GM23338 (cell line): Measurements from ENCODE around the gene KRTAP3-2. TPM values are rescaled to one million over a fixed set of nuclear protein-coding genes. Genes with fewer than 3 reads are reported as not detected.
"Not testable (repeated sequence)": the region's sequence is repeated elsewhere in the genome, so short reads cannot be mapped to it uniquely, and the experiment has no call there.

Source experiments
- ATAC-seq: fragments of 200-7000 bp; cut with Tn5 transposase; 3 replicates; pipeline ENCODE4 v1.9.1; 2020
- DNase-seq: peaks from one replicate; pipeline ENCODE4 v3.0.0-alpha.2; 2015; ENCODE audit warnings: low spot score
- H2AFZ ChIP-seq: fragments of 200-600 bp; sonication (generic); 2 replicates; pipeline ENCODE4 v1.8.0; 2016; ENCODE audit warnings: antibody characterized with exemption, mild to moderate bottlenecking, moderate library complexity
- H3F3A ChIP-seq: fragments of 200-600 bp; sonication (generic); replicated peaks from 2 replicates; pipeline ENCODE4 v1.8.0; 2017; ENCODE audit warnings: antibody characterized with exemption, mixed run types, low read depth
- H3K27ac ChIP-seq: fragments of 200-600 bp; sonication (generic); 2 replicates; pipeline ENCODE4 v1.6.1; 2016; ENCODE audit warnings: low read depth
- H3K27me3 ChIP-seq: fragments of 200-600 bp; sonication (generic); 2 replicates; pipeline ENCODE4 v1.8.0; 2016; ENCODE audit warnings: mild to moderate bottlenecking, mixed run types, moderate library complexity; ENCODE audit not compliant: insufficient read depth
- H3K36me3 ChIP-seq: fragments of 200-600 bp; sonication (generic); 2 replicates; pipeline ENCODE4 v1.8.0; 2016; ENCODE audit warnings: mild to moderate bottlenecking; ENCODE audit not compliant: insufficient read depth
- H3K4me1 ChIP-seq: fragments of 200-600 bp; sonication (generic); 2 replicates; pipeline ENCODE4 v1.8.0; 2016; ENCODE audit warnings: mild to moderate bottlenecking, moderate library complexity; ENCODE audit not compliant: insufficient read depth
- H3K4me2 ChIP-seq: fragments of 200-600 bp; sonication (generic); 2 replicates; pipeline ENCODE4 v1.7.1; 2017; ENCODE audit warnings: mixed run types
- H3K4me3 ChIP-seq: fragments of 200-600 bp; sonication (generic); 2 replicates; pipeline ENCODE4 v1.6.1; 2016; ENCODE audit warnings: mixed run types
- H3K79me2 ChIP-seq: fragments of 200-600 bp; sonication (generic); replicated peaks from 2 replicates; pipeline ENCODE4 v1.8.0; 2017; ENCODE audit warnings: mild to moderate bottlenecking; ENCODE audit not compliant: insufficient read depth
- H3K9me2 ChIP-seq: fragments of 200-600 bp; sonication (generic); 2 replicates; pipeline ENCODE4 v1.8.0; 2017; ENCODE audit not compliant: insufficient read depth
- H4K20me1 ChIP-seq: fragments of 200-600 bp; sonication (generic); replicated peaks from 2 replicates; pipeline ENCODE4 v1.8.0; 2017; ENCODE audit warnings: mild to moderate bottlenecking; ENCODE audit not compliant: insufficient read depth
- H3K27ac Mint-ChIP-seq: 2 replicates; pipeline ENCODE4 v1.8.0; 2020; ENCODE audit warnings: inconsistent platforms, mild to moderate bottlenecking, moderate library complexity, mixed read lengths
- H3K27me3 Mint-ChIP-seq: 3 replicates; pipeline ENCODE4 v1.8.0; 2022; ENCODE audit warnings: low read depth, mild to moderate bottlenecking, moderate library complexity, mixed read lengths, inconsistent platforms; ENCODE audit not compliant: insufficient read depth, poor library complexity
- H3K36me3 Mint-ChIP-seq: 3 replicates; pipeline ENCODE4 v1.8.0; 2021; ENCODE audit warnings: low read depth, mild to moderate bottlenecking, inconsistent platforms, moderate library complexity, mixed read lengths
- H3K4me1 Mint-ChIP-seq: 3 replicates; pipeline ENCODE4 v1.8.0; 2020; ENCODE audit warnings: mild to moderate bottlenecking, inconsistent platforms, mixed read lengths
- H3K4me3 Mint-ChIP-seq: 3 replicates; pipeline ENCODE4 v1.8.0; 2021; ENCODE audit warnings: moderate library complexity, mild to moderate bottlenecking, inconsistent platforms, mixed read lengths
- H3K9me3 Mint-ChIP-seq: 3 replicates; pipeline ENCODE4 v1.8.0; 2020; ENCODE audit warnings: moderate library complexity, mild to moderate bottlenecking, inconsistent platforms, mixed read lengths
- CREB1 ChIP-seq: fragments of 250-450 bp; sonication (Bioruptor Pico); IDR thresholded peaks from 2 replicates; pipeline ENCODE4 v1.5.0; 2020; ENCODE audit warnings: low read depth, mild to moderate bottlenecking, moderate library complexity
- REST ChIP-seq: IDR thresholded peaks from one replicate; pipeline ENCODE4 v1.6.1; 2018; ENCODE audit warnings: antibody characterized with exemption; ENCODE audit not compliant: unreplicated experiment
- ZNF331 ChIP-seq: fragments of 250-450 bp; sonication (Bioruptor Pico); IDR thresholded peaks from 2 replicates; pipeline ENCODE4 v1.5.0; 2020; ENCODE audit warnings: low read depth, mild to moderate bottlenecking, moderate library complexity
- long read RNA-seq: library from polyadenylated mRNA; unstranded; transcript quantifications from one replicate; pipeline ENCODE4 v2.0.0, GENCODE V29; 2020; ENCODE audit not compliant: unreplicated experiment
- polyA plus RNA-seq: library from polyadenylated mRNA; unstranded; fragments of >200 nt; fragmentation: Nextera tagmentation; extraction: Ambion mirVana; gene quantifications from 2 replicates; pipeline ENCODE4 v1.2.1, GENCODE V29; 2016
- total RNA-seq: library from RNA; depleted of rRNA; stranded (reverse); fragments of >200 nt; shearing (Covaris generic); gene quantifications from 2 replicates; pipeline ENCODE4 v1.2.3, GENCODE V29; 2014; rRNA removed

KRTAP3-2 gene
- not detected in 2 replicates for total RNA-seq
- polyA plus RNA-seq = not detected in 2 replicates
- long read RNA-seq = 0 reads

- not testable (repeated sequence) for H3K4me2 ChIP-seq, H3K27ac ChIP-seq, H3K27me3 Mint-ChIP-seq, H3K36me3 ChIP-seq, H4K20me1 ChIP-seq, H3K79me2 ChIP-seq, H3K36me3 Mint-ChIP-seq, H3K9me2 ChIP-seq, H3K4me1 ChIP-seq, H3K27me3 ChIP-seq, ATAC-seq, H3K9me3 Mint-ChIP-seq, H2AFZ ChIP-seq, H3F3A ChIP-seq, DNase-seq, H3K27ac Mint-ChIP-seq, H3K4me3 Mint-ChIP-seq, H3K4me3 ChIP-seq, H3K4me1 Mint-ChIP-seq
These were observed at the start of gene KRTAP3-2 for GRCh38 chr17:40999563-40999962. Gene KRTAP3-2, minus strand, starts transcription at chr17:40999906. Its CDS starts 53 bp downstream, at chr17:40999853.

- H3K4me2 ChIP-seq = no peak overlapping the region
- H2AFZ ChIP-seq = no peak overlapping the region
- H3K79me2 ChIP-seq = no peaks in the 10 kb centered on the region
- H3F3A ChIP-seq = no peaks in the 10 kb centered on the region
- Mint-ChIP-seq H3K27ac (no peak overlapping the region), H3K9me3 (peaks cover 5% of the 10 kb centered on the region; the same call in 1 of the 3 replicates), H3K27me3 (peaks cover 2% of the 10 kb centered on the region), H3K36me3 (0 out of 3 replicates have a peak, but pooled peaks cover 3% of the 10 kb centered on the region), H3K4me3 (no peak overlapping the region), H3K4me1 (peaks cover 16% of the 10 kb centered on the region)
- no peak overlapping the region for H3K4me3 ChIP-seq
- ATAC-seq = no peak
- peaks cover 8% of the 10 kb centered on the region for H3K4me1 ChIP-seq
- no peaks in the 10 kb centered on the region for H3K27me3 ChIP-seq
- H3K9me2 ChIP-seq = no peaks in the 10 kb centered on the region
- H4K20me1 ChIP-seq = no peaks in the 10 kb centered on the region
- TF ChIP-seq REST = no peak
- no peak overlapping the region for H3K27ac ChIP-seq
- DNase-seq = no peak
- no peaks in the 10 kb centered on the region for H3K36me3 ChIP-seq
These were observed 49.4 kb upstream of the KRTAP3-2 start for GRCh38 chr17:41049110-41049509.

GRCh38 chr17:41048441-41048840 lies 48.7 kb upstream of the KRTAP3-2 start:
- H2AFZ ChIP-seq = no peak overlapping the region; the same call in 1 of the 2 replicates

GRCh38 chr17:41046735-41047465 lies 47.2 kb upstream of the KRTAP3-2 start, which contains the start of gene KRTAP2-1:
Gene KRTAP2-1, minus strand, starts transcription at chr17:41047316. Its CDS starts 49 bp downstream, at chr17:41047267.
- H3K4me3 ChIP-seq, H3K27ac Mint-ChIP-seq, H3K27ac ChIP-seq, H3K27me3 ChIP-seq, H3K27me3 Mint-ChIP-seq, H3K79me2 ChIP-seq, H4K20me1 ChIP-seq, H3K9me2 ChIP-seq, H3K4me2 ChIP-seq, H3K36me3 Mint-ChIP-seq, H3K36me3 ChIP-seq, H3K4me3 Mint-ChIP-seq, H3K9me3 Mint-ChIP-seq, H2AFZ ChIP-seq, H3K4me1 ChIP-seq, H3F3A ChIP-seq: not testable (repeated sequence)
- peak; percentile 3 for DNase-seq
- H3K4me1 Mint-ChIP-seq = peaks cover 16% of the 10 kb centered on the region
- peak; percentile 65 for ATAC-seq

More at GRCh38 chr17:41048441-41048840, 48.7 kb upstream of the KRTAP3-2 start:
- Histone ChIP-seq H3K9me2 (no peaks in the 10 kb centered on the region), H3K36me3 (no peaks in the 10 kb centered on the region), H3K4me1 (peaks cover 8% of the 10 kb centered on the region), H3K4me3 (no peak overlapping the region), H4K20me1 (no peaks in the 10 kb centered on the region), H3K79me2 (no peaks in the 10 kb centered on the region), H3K27ac (no peak overlapping the region), H3K27me3 (no peaks in the 10 kb centered on the region), H3K4me2 (no peak overlapping the region), H3F3A (no peaks in the 10 kb centered on the region)
- peaks cover 2% of the 10 kb centered on the region for H3K27me3 Mint-ChIP-seq
- peaks cover 2% of the 10 kb centered on the region; the same call in 1 of the 3 replicates for H3K9me3 Mint-ChIP-seq
- H3K27ac Mint-ChIP-seq = no peak overlapping the region
- peaks cover 16% of the 10 kb centered on the region for H3K4me1 Mint-ChIP-seq
- no peak for TF ChIP-seq CREB1 (CRISPR knock-in tag)
- TF ChIP-seq ZNF331 (CRISPR knock-in tag) = no peak
- ATAC-seq (no peak), DNase-seq (no peak)
- 0 out of 3 replicates have a peak, but pooled peaks cover under 1% of the 10 kb centered on the region for H3K36me3 Mint-ChIP-seq
- no peak overlapping the region for H3K4me3 Mint-ChIP-seq
